ENCODE results near the gene ILKAP.

Gene ILKAP

GRCh38 chr2:238124488-238125126 is 78.9 kb downstream of the ILKAP start:
- H3K4me3 ChIP-seq (ENCODE audit: low read depth, low read length) = no peak overlapping the region
- in situ Hi-C loops (cut with HindIII; ENCODE audit: low sequenced_read_pairs) = no loop called here
- DNase-seq (ENCODE audit: low read depth) = no peak
- no peak for TF ChIP-seq CTCF (IDR thresholded peaks at IDR 0.05; ENCODE audit: low read depth, low read length, missing control alignments)

- H3K4me3 ChIP-seq (ENCODE audit: low read depth, low read length) = no peak overlapping the region
- DNase-seq (ENCODE audit: low read depth) = no peak
- no peak for TF ChIP-seq CTCF (IDR thresholded peaks at IDR 0.05; ENCODE audit: low read depth, low read length, missing control alignments)
- in situ Hi-C loops (cut with HindIII; ENCODE audit: low sequenced_read_pairs) = no loop called here
Observed at GRCh38 chr2:238123991-238124470, 79.5 kb downstream of the ILKAP start.

- no peak overlapping the region for H3K4me3 ChIP-seq (ENCODE audit: low read depth, low read length)
- DNase-seq (ENCODE audit: low read depth) = no peak
- in situ Hi-C loops (cut with HindIII; ENCODE audit: low sequenced_read_pairs) = no loop called here
- TF ChIP-seq CTCF (IDR thresholded peaks at IDR 0.05; ENCODE audit: low read depth, low read length, missing control alignments) = no peak
Observed at GRCh38 chr2:238123218-238123971, 80.1 kb downstream of the ILKAP start.

GRCh38 chr2:238122287-238123217 is 80.9 kb downstream of the ILKAP start:
- H3K4me3 ChIP-seq (ENCODE audit: low read depth, low read length) = no peak overlapping the region
- TF ChIP-seq CTCF (IDR thresholded peaks at IDR 0.05; ENCODE audit: low read depth, low read length, missing control alignments) = no peak
- DNase-seq (ENCODE audit: low read depth) = no peak
- in situ Hi-C loops (cut with HindIII; ENCODE audit: low sequenced_read_pairs) = no loop called here

- no peak for TF ChIP-seq CTCF (IDR thresholded peaks at IDR 0.05; ENCODE audit: low read depth, low read length, missing control alignments)
- no peak overlapping the region for H3K4me3 ChIP-seq (ENCODE audit: low read depth, low read length)
- in situ Hi-C loops (cut with HindIII; ENCODE audit: low sequenced_read_pairs) = no loop called here
- no peak for DNase-seq (ENCODE audit: low read depth)
Observed at GRCh38 chr2:238121511-238122286, 81.8 kb downstream of the ILKAP start.
